Naive thymus-derived CD4-positive, alpha-beta T cell (primary cell): ENCODE measurements around the gene XAGE1A. TPM values are rescaled to one million over a fixed set of nuclear protein-coding genes. Genes with fewer than 3 reads are reported as not detected.
"Not testable (repeated sequence)": the region's sequence is repeated elsewhere in the genome, so short reads cannot be mapped to it uniquely, and the experiment has no call there.

Experiments used
- ATAC-seq: fragments of 150-1000 bp; cut with Tn5 transposase; 2 replicates; pipeline ENCODE4 v1.10.0; 2021; ENCODE audit warnings: mild to moderate bottlenecking, moderate library complexity
- CTCF ChIA-PET: fragments of 350-600 bp; sonication (Branson Sonifier 250); formaldehyde crosslinking; loops from one replicate; lab custom pipeline; 2021; ENCODE audit warnings: antibody characterized with exemption; lab: Charles Lee
- POLR2A ChIA-PET: fragments of 350-600 bp; sonication (Branson Sonifier 250); formaldehyde crosslinking; loops from one replicate; lab custom pipeline; 2021; ENCODE audit warnings: antibody characterized with exemption, inconsistent platforms; lab: Charles Lee
- DNase-seq, 9 donors: peaks; one replicate each; pipeline versions ENCODE4 v3.0.0 to v3.0.0-alpha.2; 2020 to 2022; ENCODE audit warnings: mixed read lengths in 1 of 9
- H3K27ac ChIP-seq: one replicate; pipeline ENCODE4 v1.7.0; 2013; ENCODE audit warnings: mild to moderate bottlenecking, low read depth, low read length, moderate library complexity
- H3K27me3 ChIP-seq, 2 donors: one replicate each; pipeline ENCODE4 v1.7.0; 2013; ENCODE audit warnings: low read length in 2 of 2, mild to moderate bottlenecking in 2 of 2, moderate library complexity in 2 of 2; ENCODE audit not compliant: control insufficient read depth in 2 of 2, insufficient read depth in 2 of 2
- H3K36me3 ChIP-seq, 3 experiments: 1 replicate in 2 of 3; 2 replicates in 1 of 3; pipeline ENCODE4 v1.7.0; 2013; ENCODE audit warnings: low read length in 3 of 3, mild to moderate bottlenecking in 3 of 3, moderate library complexity in 1 of 3; ENCODE audit not compliant: insufficient read depth in 3 of 3, control insufficient read depth in 2 of 3
- H3K4me1 ChIP-seq, 2 donors: one replicate each; pipeline ENCODE4 v1.7.0; 2013; ENCODE audit warnings: low read length in 2 of 2, mild to moderate bottlenecking in 2 of 2, moderate library complexity in 1 of 2; ENCODE audit not compliant: control insufficient read depth in 2 of 2, insufficient read depth in 2 of 2
- H3K4me3 ChIP-seq: 2 replicates; pipeline ENCODE4 v1.7.0; 2013; ENCODE audit warnings: mild to moderate bottlenecking, low read length
- H3K9me3 ChIP-seq, 3 experiments: 1 replicate in 2 of 3; 2 replicates in 1 of 3; pipeline ENCODE4 v1.7.0; 2013; ENCODE audit warnings: low read length in 3 of 3; ENCODE audit not compliant: control insufficient read depth in 2 of 3
- H3K27ac Mint-ChIP-seq, 9 donors: one replicate each; pipeline ENCODE4 v1.8.0; 2020 to 2022; ENCODE audit warnings: mixed read lengths in 9 of 9, mild to moderate bottlenecking in 8 of 9, moderate library complexity in 5 of 9, inconsistent platforms in 2 of 9
- H3K27me3 Mint-ChIP-seq, 5 donors: one replicate each; pipeline ENCODE4 v1.8.0; 2021 to 2022; ENCODE audit warnings: mixed read lengths in 5 of 5, mild to moderate bottlenecking in 1 of 5
- H3K36me3 Mint-ChIP-seq, 5 donors: one replicate each; pipeline ENCODE4 v1.8.0; 2020 to 2022; ENCODE audit warnings: mixed read lengths in 5 of 5, mild to moderate bottlenecking in 3 of 5, inconsistent platforms in 1 of 5
- H3K4me1 Mint-ChIP-seq, 7 donors: one replicate each; pipeline ENCODE4 v1.8.0; 2020 to 2022; ENCODE audit warnings: mixed read lengths in 7 of 7, mild to moderate bottlenecking in 3 of 7, inconsistent platforms in 1 of 7
- H3K4me3 Mint-ChIP-seq, 10 donors: one replicate each; pipeline ENCODE4 v1.8.0; 2020 to 2022; ENCODE audit warnings: mild to moderate bottlenecking in 10 of 10, mixed read lengths in 10 of 10, moderate library complexity in 6 of 10, inconsistent platforms in 2 of 10
- H3K9me3 Mint-ChIP-seq, 11 donors: one replicate each; pipeline ENCODE4 v1.8.0; 2020 to 2022; ENCODE audit warnings: mixed read lengths in 11 of 11, mild to moderate bottlenecking in 4 of 11, inconsistent platforms in 1 of 11, moderate library complexity in 1 of 11
- intact Hi-C, 2 donors: fragments of 100-400 bp; cut with micrococcal nuclease; formaldehyde crosslinking; loops; one replicate each; pipeline ENCODE4 v1.15.1; 2023
- polyA plus RNA-seq, 2 donors: library from polyadenylated mRNA; unstranded; fragments of 300-500 nt; fragmentation: Illumina TruSeq; gene quantifications; one replicate each; pipeline ENCODE4 v1.2.3, GENCODE V29; 2021
- total RNA-seq, 6 experiments: library from RNA in 5 of 6; stranded (reverse) in 5 of 6; gene quantifications; 1 replicate in 5 of 6; 2 replicates in 1 of 6; pipeline ENCODE4 v1.2.3 and lab custom pipeline; 2021 to 2026

The XAGE1A gene
- total and polyA plus RNA-seq, 7 experiments from 2014 or later, result not detected

DNA sequence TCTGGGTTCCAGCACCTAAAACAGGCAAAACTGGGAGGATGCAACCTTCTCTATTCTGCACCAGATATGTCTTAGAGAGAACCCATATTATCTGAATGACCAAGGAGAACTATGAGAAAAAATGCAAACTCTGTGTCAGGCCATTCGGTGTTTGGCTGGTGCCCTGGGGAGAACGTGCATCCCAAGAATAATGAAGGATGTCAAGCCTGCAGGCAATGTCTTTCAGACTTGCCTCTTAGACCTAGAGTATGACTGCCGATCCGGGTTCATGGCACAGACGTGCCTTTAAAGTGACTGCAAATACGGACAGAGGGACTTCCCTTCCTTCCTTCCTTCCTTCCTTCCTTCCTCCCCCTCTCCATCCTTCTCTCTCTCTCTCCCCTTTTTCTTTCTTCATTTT is 14.3 kb downstream of the XAGE1A start:
- CTCF ChIA-PET, result no interaction called here
- Mint-ChIP-seq H3K27me3 (peaks cover 0 to 12% (median 6%) of the 10 kb centered on the region in 5 donors), H3K36me3 (no peaks in the 10 kb centered on the region), H3K4me1 (no peaks in the 10 kb centered on the region), H3K4me3 (no peak overlapping the region), H3K27ac (no peak overlapping the region), H3K9me3 (no peaks in the 10 kb centered on the region)
- intact Hi-C loops, result no loop called here
- H3K27ac ChIP-seq, result no peak overlapping the region
- ATAC-seq (no peak), DNase-seq (no peak)
- H3K9me3 ChIP-seq, result no peaks in the 10 kb centered on the region
- no peaks in the 10 kb centered on the region for H3K36me3 ChIP-seq
- H3K4me3 ChIP-seq, result no peak overlapping the region
- H3K4me1 ChIP-seq, result no peaks in the 10 kb centered on the region
- POLR2A ChIA-PET, result no interaction called here
- H3K27me3 ChIP-seq, result no peaks in the 10 kb centered on the region

GRCh38 chrX:52511126-52511525 is 15.5 kb downstream of the XAGE1A start:
- ATAC-seq, H3K27ac Mint-ChIP-seq, H3K27me3 ChIP-seq, H3K36me3 Mint-ChIP-seq, H3K4me3 ChIP-seq, POLR2A ChIA-PET, H3K4me1 ChIP-seq, H3K9me3 ChIP-seq, H3K27ac ChIP-seq, H3K4me1 Mint-ChIP-seq, H3K36me3 ChIP-seq, intact Hi-C loops, H3K9me3 Mint-ChIP-seq, CTCF ChIA-PET, H3K4me3 Mint-ChIP-seq, DNase-seq: not testable (repeated sequence)
- H3K27me3 Mint-ChIP-seq, result peaks cover 0 to 11% (median 5%) of the 10 kb centered on the region in 5 donors

- H3K36me3 ChIP-seq, DNase-seq, H3K27me3 ChIP-seq, H3K4me3 ChIP-seq, H3K27ac ChIP-seq, ATAC-seq, H3K9me3 ChIP-seq, H3K36me3 Mint-ChIP-seq, CTCF ChIA-PET, H3K4me1 Mint-ChIP-seq, H3K4me1 ChIP-seq, H3K27ac Mint-ChIP-seq, intact Hi-C loops, H3K4me3 Mint-ChIP-seq, H3K9me3 Mint-ChIP-seq, POLR2A ChIA-PET, H3K27me3 Mint-ChIP-seq: not testable (repeated sequence)
Measured at GRCh38 chrX:52516110-52516986, 20.7 kb downstream of the XAGE1A start.

DNA sequence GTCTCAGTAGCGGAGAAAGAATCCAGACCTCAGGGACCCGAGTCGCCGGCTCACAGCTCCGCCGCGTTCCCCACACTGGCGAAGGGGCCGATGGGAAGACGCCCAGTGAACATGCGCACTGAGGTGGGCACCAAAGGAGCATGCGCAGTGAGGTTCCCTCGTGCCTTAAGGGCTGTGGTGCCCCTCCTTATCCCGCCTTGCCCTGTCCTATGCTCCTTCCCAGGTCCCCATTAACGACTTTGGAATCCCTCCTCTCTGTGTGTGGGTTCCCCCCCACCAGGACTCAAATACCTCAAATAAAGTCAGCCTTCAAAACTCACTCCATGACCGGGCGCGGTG is 21.3 kb downstream of the XAGE1A start, which contains the start of gene XAGE1B:
TSS of gene XAGE1B (minus strand) at position 77 of the 339 bp plus-strand sequence. CDS start 1,536 bp downstream, outside the sequence.
- H3K4me1 Mint-ChIP-seq, H3K27me3 ChIP-seq, H3K27ac Mint-ChIP-seq, CTCF ChIA-PET, H3K27me3 Mint-ChIP-seq, H3K36me3 ChIP-seq, intact Hi-C loops, ATAC-seq, H3K4me1 ChIP-seq, H3K4me3 Mint-ChIP-seq, DNase-seq, H3K27ac ChIP-seq, H3K36me3 Mint-ChIP-seq, H3K9me3 Mint-ChIP-seq, POLR2A ChIA-PET, H3K9me3 ChIP-seq, H3K4me3 ChIP-seq: not testable (repeated sequence)

- H3K27ac Mint-ChIP-seq, H3K4me3 ChIP-seq, intact Hi-C loops, H3K27me3 Mint-ChIP-seq, H3K27ac ChIP-seq, H3K36me3 ChIP-seq, H3K4me1 Mint-ChIP-seq, POLR2A ChIA-PET, CTCF ChIA-PET, H3K4me3 Mint-ChIP-seq, H3K9me3 Mint-ChIP-seq, H3K4me1 ChIP-seq, DNase-seq, ATAC-seq, H3K9me3 ChIP-seq, H3K36me3 Mint-ChIP-seq, H3K27me3 ChIP-seq: not testable (repeated sequence)
Measured at GRCh38 chrX:52541051-52541450, 45.4 kb downstream of the XAGE1A start.

GRCh38 chrX:52542311-52542710 is 46.7 kb downstream of the XAGE1A start:
- H3K4me3 Mint-ChIP-seq, result no peak overlapping the region
- no peaks in the 10 kb centered on the region for H3K4me1 Mint-ChIP-seq
- DNase-seq (no peak), ATAC-seq (no peak)
- H3K36me3 ChIP-seq, result no peaks in the 10 kb centered on the region
- intact Hi-C loops, result no loop called here
- no peaks in the 10 kb centered on the region for H3K27me3 ChIP-seq
- H3K4me3 ChIP-seq, result no peak overlapping the region
- no peaks in the 10 kb centered on the region for H3K9me3 ChIP-seq
- ChIA-PET CTCF (no interaction called here), POLR2A (no interaction called here)
- no peaks in the 10 kb centered on the region for H3K4me1 ChIP-seq
- H3K27me3 Mint-ChIP-seq, result peaks cover 0 to 4% (median 0%) of the 10 kb centered on the region in 5 donors
- H3K36me3 Mint-ChIP-seq, result no peaks in the 10 kb centered on the region
- peaks cover 0 to 2% (median 0%) of the 10 kb centered on the region in 11 donors for H3K9me3 Mint-ChIP-seq
- no peak overlapping the region for H3K27ac Mint-ChIP-seq
- H3K27ac ChIP-seq, result no peak overlapping the region
